HEK293 (cell line): ENCODE data around the gene RAB11FIP5.

Experiments
- CTCF ChIA-PET: fragments of 350-600 bp; formaldehyde crosslinking; extraction: SDS; loops from one replicate; lab custom pipeline; 2021; ENCODE audit warnings: antibody characterized with exemption; lab: Yijun Ruan, JAX
- POLR2A ChIA-PET: fragments of 300-600 bp; formaldehyde crosslinking; extraction: SDS; loops from one replicate; lab custom pipeline; 2020; ENCODE audit warnings: antibody characterized with exemption, inconsistent platforms; lab: Yijun Ruan, JAX
- H3K27ac ChIP-seq: fragments of 200-500 bp; sonication (Bioruptor generic); 2 replicates; pipeline ENCODE4 v1.5.1; 2014; ENCODE audit warnings: low read depth, low read length, control low read depth, inconsistent platforms; ENCODE audit errors: extremely low read depth
- H3K36me3 ChIP-seq, 2 experiments: fragments of 200-500 bp in 1 of 2; sonication (Bioruptor generic) in 1 of 2; 1 replicate in 1 of 2; 2 replicates in 1 of 2; pipeline ENCODE4 v1.5.1; 2014 to 2017; ENCODE audit warnings: inconsistent platforms in 2 of 2, low read length in 2 of 2; ENCODE audit not compliant: control insufficient read depth in 2 of 2, insufficient read depth in 1 of 2
- H3K4me1 ChIP-seq: fragments of 200-500 bp; sonication (Bioruptor generic); 2 replicates; pipeline ENCODE4 v1.5.1; 2014; ENCODE audit warnings: mild to moderate bottlenecking, low read length, inconsistent platforms; ENCODE audit not compliant: control insufficient read depth, insufficient read depth
- H3K4me3 ChIP-seq: 2 replicates; pipeline ENCODE4 v1.5.1; 2011; ENCODE audit warnings: low read depth, mild to moderate bottlenecking, control low read depth, low read length, moderate library complexity
- H3K9me3 ChIP-seq: fragments of 200-500 bp; sonication (Bioruptor generic); 2 replicates; pipeline ENCODE4 v1.5.1; 2014; ENCODE audit warnings: low read depth, low read length, inconsistent platforms; ENCODE audit not compliant: control insufficient read depth, insufficient read depth
- GLI2 ChIP-seq: fragments of 450-650 bp; formaldehyde crosslinking; IDR thresholded peaks from 2 replicates; pipeline ENCODE4; 2017; ENCODE audit warnings: missing biosample characterization, missing genetic modification characterization, low read depth, borderline replicate concordance
- PRDM1 ChIP-seq: fragments of 450-650 bp; formaldehyde crosslinking; IDR thresholded peaks from 2 replicates; pipeline ENCODE4; 2016; ENCODE audit warnings: missing biosample characterization, missing genetic modification characterization
- RBAK ChIP-seq: fragments of 450-650 bp; formaldehyde crosslinking; IDR thresholded peaks from 2 replicates; pipeline ENCODE4 v1.5.1; 2016; ENCODE audit warnings: missing biosample characterization, missing genetic modification characterization
- SP3 ChIP-seq: fragments of 450-650 bp; formaldehyde crosslinking; IDR thresholded peaks from 2 replicates; pipeline ENCODE4 v1.5.1; 2016; ENCODE audit warnings: missing biosample characterization, missing genetic modification characterization
- TRIM28 ChIP-seq: IDR thresholded peaks from 2 replicates; pipeline ENCODE4 v1.6.1; 2011; ENCODE audit warnings: low read length, control low read depth, borderline replicate concordance
- ZBTB21 ChIP-seq: fragments of 450-650 bp; formaldehyde crosslinking; IDR thresholded peaks from 2 replicates; pipeline ENCODE4 v1.5.1; 2017; ENCODE audit warnings: missing biosample characterization, missing genetic modification characterization
- ZEB2 ChIP-seq: fragments of 450-650 bp; formaldehyde crosslinking; IDR thresholded peaks from 2 replicates; pipeline ENCODE4 v1.5.1; 2016; ENCODE audit warnings: missing biosample characterization, missing genetic modification characterization
- ZFP3 ChIP-seq: fragments of 450-650 bp; formaldehyde crosslinking; IDR thresholded peaks from 2 replicates; pipeline ENCODE4 v1.5.1; 2016; ENCODE audit warnings: low read depth, missing biosample characterization, missing genetic modification characterization
- ZFP69B ChIP-seq: fragments of 450-650 bp; formaldehyde crosslinking; IDR thresholded peaks from 2 replicates; pipeline ENCODE4 v1.5.1; 2016; ENCODE audit warnings: missing biosample characterization, missing genetic modification characterization
- ZNF138 ChIP-seq: fragments of 450-650 bp; formaldehyde crosslinking; IDR thresholded peaks from 2 replicates; pipeline ENCODE4 v1.5.1; 2016; ENCODE audit warnings: missing biosample characterization, missing genetic modification characterization, borderline replicate concordance
- ZNF157 ChIP-seq: fragments of 450-650 bp; formaldehyde crosslinking; IDR thresholded peaks from 2 replicates; pipeline ENCODE4 v1.5.1; 2016; ENCODE audit warnings: missing biosample characterization, missing genetic modification characterization
- ZNF16 ChIP-seq: fragments of 450-650 bp; formaldehyde crosslinking; IDR thresholded peaks from 2 replicates; pipeline ENCODE4 v1.5.1; 2016; ENCODE audit warnings: low read depth, missing biosample characterization, missing genetic modification characterization
- ZNF266 ChIP-seq: fragments of 450-650 bp; formaldehyde crosslinking; IDR thresholded peaks from 2 replicates; pipeline ENCODE4 v1.5.1; 2016; ENCODE audit warnings: missing biosample characterization, missing genetic modification characterization, low read depth
- ZNF292 ChIP-seq: fragments of 450-650 bp; formaldehyde crosslinking; IDR thresholded peaks from 2 replicates; pipeline ENCODE4 v1.5.1; 2016; ENCODE audit warnings: low read depth, missing biosample characterization, missing genetic modification characterization, borderline replicate concordance
- ZNF335 ChIP-seq: fragments of 450-650 bp; formaldehyde crosslinking; conservative IDR thresholded peaks from 2 replicates; pipeline ENCODE4 v1.5.1; 2016; ENCODE audit warnings: missing biosample characterization, missing genetic modification characterization
- ZNF558 ChIP-seq: fragments of 450-650 bp; formaldehyde crosslinking; IDR thresholded peaks from 2 replicates; pipeline ENCODE4 v1.5.1; 2016; ENCODE audit warnings: missing biosample characterization, missing genetic modification characterization
- ZNF571 ChIP-seq: fragments of 450-650 bp; formaldehyde crosslinking; IDR thresholded peaks from 2 replicates; pipeline ENCODE4 v1.5.0; 2017; ENCODE audit warnings: missing biosample characterization, missing genetic modification characterization
- ZNF600 ChIP-seq: fragments of 450-650 bp; formaldehyde crosslinking; IDR thresholded peaks from 2 replicates; pipeline ENCODE4 v1.5.1; 2016; ENCODE audit warnings: missing biosample characterization, missing genetic modification characterization
- ZNF610 ChIP-seq: fragments of 450-650 bp; formaldehyde crosslinking; IDR thresholded peaks from 2 replicates; pipeline ENCODE4 v1.5.1; 2016; ENCODE audit warnings: missing biosample characterization, missing genetic modification characterization, borderline replicate concordance
- ZNF626 ChIP-seq: fragments of 450-650 bp; sonication (Bioruptor Pico); formaldehyde crosslinking; IDR thresholded peaks from 2 replicates; pipeline ENCODE4 v1.5.1; 2018; ENCODE audit warnings: missing biosample characterization, missing genetic modification characterization, inconsistent platforms
- ZNF707 ChIP-seq: fragments of 450-650 bp; formaldehyde crosslinking; IDR thresholded peaks from 2 replicates; pipeline ENCODE4 v1.5.1; 2016; ENCODE audit warnings: missing biosample characterization, missing genetic modification characterization
- ZNF777 ChIP-seq: fragments of 450-650 bp; formaldehyde crosslinking; IDR thresholded peaks from 2 replicates; pipeline ENCODE4 v1.5.1; 2017; ENCODE audit warnings: missing biosample characterization, missing genetic modification characterization, borderline replicate concordance
- ZNF785 ChIP-seq: fragments of 450-650 bp; formaldehyde crosslinking; IDR thresholded peaks from 2 replicates; pipeline ENCODE4 v1.5.1; 2016; ENCODE audit warnings: missing biosample characterization, missing genetic modification characterization
- ZSCAN18 ChIP-seq: fragments of 450-650 bp; formaldehyde crosslinking; IDR thresholded peaks from 2 replicates; pipeline ENCODE4 v1.5.1; 2016; ENCODE audit warnings: missing biosample characterization, missing genetic modification characterization
- ZSCAN30 ChIP-seq: fragments of 450-650 bp; IDR thresholded peaks from 2 replicates; pipeline ENCODE4 v1.5.1; 2018; ENCODE audit warnings: missing biosample characterization, mild to moderate bottlenecking, missing genetic modification characterization, moderate library complexity
- TF ChIP-seq, protein P1 (sequence below): fragments of 450-650 bp; formaldehyde crosslinking; IDR thresholded peaks from 2 replicates; pipeline ENCODE4 v1.5.1; 2016; ENCODE audit warnings: missing biosample characterization, missing genetic modification characterization
- TF ChIP-seq, protein P2 (sequence below): fragments of 450-650 bp; formaldehyde crosslinking; IDR thresholded peaks from 2 replicates; pipeline ENCODE4 v1.5.1; 2017; ENCODE audit warnings: missing biosample characterization, missing genetic modification characterization

RAB11FIP5 gene

GRCh38 chr2:73063909-73064875 lies 48.6 kb downstream of the RAB11FIP5 start (continued):
- TF ChIP-seq ZFP3 (tag by site-specific recombination), result no peak
- TF ChIP-seq ZFP69B (tag by site-specific recombination), result no peak
- no peak for TF ChIP-seq ZNF626 (tag by site-specific recombination)
- TF ChIP-seq PRDM1, result peak; percentile 66; the same call in 1 of the 2 replicates
- TF ChIP-seq ZNF610 (tag by site-specific recombination), result no peak

GRCh38 chr2:73063472-73063871 lies 49.3 kb downstream of the RAB11FIP5 start:
- Histone ChIP-seq H3K4me3 (no peak overlapping the region), H3K9me3 (no peaks in the 10 kb centered on the region), H3K36me3 (peaks cover 3 to 4% of the 10 kb centered on the region in 2 experiments; a peak in 2 of 3 replicates), H3K4me1 (peaks cover 12% of the 10 kb centered on the region), H3K27ac (peak overlapping the region; percentile 48; the same call in 1 of the 2 replicates)
- TF ChIP-seq TRIM28, result 0 out of 2 replicates have a peak, but pooled peaks have one; percentile 19
- TF ChIP-seq ZSCAN18 (tag by site-specific recombination), result no peak
- ChIA-PET POLR2A (no interaction called here), CTCF (interaction anchor here (0.7 to 2.3 kb wide), 4 partner anchors 22 to 1892 kb away, joined by 3 to 5 read pairs (median 4); no protein-coding TSS in a partner anchor)

DNA sequence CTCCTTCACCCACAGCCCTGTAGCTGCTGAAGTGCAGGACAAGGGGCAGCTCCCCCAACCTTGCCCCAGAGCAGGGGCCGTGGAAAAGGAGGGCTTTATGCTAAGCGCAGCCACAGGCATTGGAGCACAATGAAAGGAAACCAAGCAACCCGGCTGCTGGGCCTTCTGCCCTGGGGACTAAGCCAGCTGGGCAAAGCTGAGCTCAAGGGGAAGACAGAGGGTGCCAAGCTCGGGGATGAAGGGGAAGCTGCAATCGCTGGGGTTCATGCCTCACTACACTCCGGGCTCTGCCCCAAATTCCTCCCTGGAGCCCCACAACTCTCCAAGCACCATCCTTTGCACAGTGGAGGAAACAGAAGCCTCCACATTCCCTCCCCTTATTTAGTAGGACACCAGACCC lies 53.6 kb downstream of the RAB11FIP5 start:
- peaks cover 8% of the 10 kb centered on the region for H3K4me1 ChIP-seq
- CTCF ChIA-PET, result interaction anchor here (0.6 to 1.3 kb wide), 2 partner anchors 26 to 202 kb away, joined by 3 to 4 read pairs; no protein-coding TSS in a partner anchor
- POLR2A ChIA-PET, result no interaction called here
- TF ChIP-seq ZNF785 (tag by site-specific recombination) (no peak), GLI2 (tag by site-specific recombination) (no peak), RBAK (tag by site-specific recombination) (no peak), ZNF16 (tag by site-specific recombination) (no peak), SP3 (no peak), ZEB2 (no peak), ZNF266 (tag by site-specific recombination) (no peak), ZNF600 (tag by site-specific recombination) (no peak), ZNF558 (no peak), ZNF707 (tag by site-specific recombination) (no peak), ZNF138 (tag by site-specific recombination) (no peak), ZSCAN30 (tag by site-specific recombination) (no peak)
- H3K27ac ChIP-seq, result no peak overlapping the region
- peaks cover 13 to 23% of the 10 kb centered on the region in 2 experiments; a peak in 2 of 3 replicates for H3K36me3 ChIP-seq
- no peak overlapping the region for H3K4me3 ChIP-seq
- H3K9me3 ChIP-seq, result no peaks in the 10 kb centered on the region

- Histone ChIP-seq H3K9me3 (no peaks in the 10 kb centered on the region), H3K27ac (no peak overlapping the region), H3K36me3 (peaks cover 13 to 27% of the 10 kb centered on the region in 2 experiments; a peak in 2 of 3 replicates), H3K4me1 (no peaks in the 10 kb centered on the region), H3K4me3 (no peak overlapping the region)
- CTCF ChIA-PET, result interaction anchor here (0.6 kb wide), 1 partner anchor 109 kb away, joined by 3 read pairs; no protein-coding TSS in a partner anchor
- POLR2A ChIA-PET, result no interaction called here
- TF ChIP-seq ZNF157, result no peak
- TF ChIP-seq, protein P1, sequence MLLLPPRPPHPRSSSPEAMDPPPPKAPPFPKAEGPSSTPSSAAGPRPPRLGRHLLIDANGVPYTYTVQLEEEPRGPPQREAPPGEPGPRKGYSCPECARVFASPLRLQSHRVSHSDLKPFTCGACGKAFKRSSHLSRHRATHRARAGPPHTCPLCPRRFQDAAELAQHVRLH (tag by site-specific recombination), result no peak
- TF ChIP-seq, protein P2, sequence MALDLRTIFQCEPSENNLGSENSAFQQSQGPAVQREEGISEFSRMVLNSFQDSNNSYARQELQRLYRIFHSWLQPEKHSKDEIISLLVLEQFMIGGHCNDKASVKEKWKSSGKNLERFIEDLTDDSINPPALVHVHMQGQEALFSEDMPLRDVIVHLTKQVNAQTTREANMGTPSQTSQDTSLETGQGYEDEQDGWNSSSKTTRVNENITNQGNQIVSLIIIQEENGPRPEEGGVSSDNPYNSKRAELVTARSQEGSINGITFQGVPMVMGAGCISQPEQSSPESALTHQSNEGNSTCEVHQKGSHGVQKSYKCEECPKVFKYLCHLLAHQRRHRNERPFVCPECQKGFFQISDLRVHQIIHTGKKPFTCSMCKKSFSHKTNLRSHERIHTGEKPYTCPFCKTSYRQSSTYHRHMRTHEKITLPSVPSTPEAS (tag by site-specific recombination), result no peak
- TF ChIP-seq ZNF335 (tag by site-specific recombination), result no peak
- no peak for TF ChIP-seq ZBTB21 (tag by site-specific recombination)
- TF ChIP-seq ZNF571, result no peak
- TF ChIP-seq ZNF292 (tag by site-specific recombination), result no peak
- TF ChIP-seq ZNF777, result no peak
These were observed 57.8 kb downstream of the RAB11FIP5 start for GRCh38 chr2:73054980-73055379.
